ENCODE data around the gene EXPH5.

- TF ChIP-seq CTCF (IDR thresholded peaks at IDR 0.05) = no peak
- TF ChIP-seq POLR2AphosphoS5 (IDR thresholded peaks at IDR 0.05) = no peak
- no peak for TF ChIP-seq POLR2A (IDR thresholded peaks at IDR 0.05)
Observed at GRCh38 chr11:108541531-108541930, 52.0 kb downstream of the EXPH5 start.

Data from prostate gland (tissue), 2 donors.